ENCODE measurements around the gene TULP1.

Gene TULP1

DNA sequence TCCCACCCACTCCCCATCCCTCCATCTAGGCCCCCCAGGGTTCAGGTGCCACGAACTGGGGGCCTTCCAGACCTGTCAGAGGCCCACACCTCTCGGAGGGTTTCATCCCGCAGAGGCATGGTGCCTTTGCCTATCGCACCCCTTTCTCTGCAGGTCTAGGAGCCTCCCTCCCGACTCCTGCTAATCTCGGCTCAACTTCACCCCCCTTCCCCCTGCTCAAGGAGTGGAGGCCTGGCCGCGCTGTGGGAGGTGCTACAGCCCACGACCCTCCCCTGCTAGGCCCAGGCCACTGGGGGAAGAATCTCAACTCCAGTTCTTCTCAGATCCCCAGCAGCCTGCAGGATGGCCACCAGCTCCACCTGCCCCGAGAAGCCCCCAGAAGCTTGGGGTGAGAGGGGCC, at the start of gene TULP1:
Gene TULP1, minus strand, starts transcription at position 157 of the 400 bp plus-strand sequence. Its CDS starts 38 bp downstream, at position 119.
- DNase-seq (ENCODE audit: low read depth, low spot score): no peak
- no peak within 1 kb of the TSS for H3K4me3 ChIP-seq (ENCODE audit: low read depth, low read length)
- TF ChIP-seq, protein P1, sequence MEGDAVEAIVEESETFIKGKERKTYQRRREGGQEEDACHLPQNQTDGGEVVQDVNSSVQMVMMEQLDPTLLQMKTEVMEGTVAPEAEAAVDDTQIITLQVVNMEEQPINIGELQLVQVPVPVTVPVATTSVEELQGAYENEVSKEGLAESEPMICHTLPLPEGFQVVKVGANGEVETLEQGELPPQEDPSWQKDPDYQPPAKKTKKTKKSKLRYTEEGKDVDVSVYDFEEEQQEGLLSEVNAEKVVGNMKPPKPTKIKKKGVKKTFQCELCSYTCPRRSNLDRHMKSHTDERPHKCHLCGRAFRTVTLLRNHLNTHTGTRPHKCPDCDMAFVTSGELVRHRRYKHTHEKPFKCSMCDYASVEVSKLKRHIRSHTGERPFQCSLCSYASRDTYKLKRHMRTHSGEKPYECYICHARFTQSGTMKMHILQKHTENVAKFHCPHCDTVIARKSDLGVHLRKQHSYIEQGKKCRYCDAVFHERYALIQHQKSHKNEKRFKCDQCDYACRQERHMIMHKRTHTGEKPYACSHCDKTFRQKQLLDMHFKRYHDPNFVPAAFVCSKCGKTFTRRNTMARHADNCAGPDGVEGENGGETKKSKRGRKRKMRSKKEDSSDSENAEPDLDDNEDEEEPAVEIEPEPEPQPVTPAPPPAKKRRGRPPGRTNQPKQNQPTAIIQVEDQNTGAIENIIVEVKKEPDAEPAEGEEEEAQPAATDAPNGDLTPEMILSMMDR (IDR thresholded peaks at IDR 0.05; ENCODE audit: insufficient read depth, low read length, missing control alignments): no peak
- ChIA-PET CTCF (interaction anchor here (1.5 kb wide), 1 partner anchor 223 kb away, joined by 3 read pairs; no protein-coding TSS in a partner anchor), POLR2A (no interaction called here)

DNA sequence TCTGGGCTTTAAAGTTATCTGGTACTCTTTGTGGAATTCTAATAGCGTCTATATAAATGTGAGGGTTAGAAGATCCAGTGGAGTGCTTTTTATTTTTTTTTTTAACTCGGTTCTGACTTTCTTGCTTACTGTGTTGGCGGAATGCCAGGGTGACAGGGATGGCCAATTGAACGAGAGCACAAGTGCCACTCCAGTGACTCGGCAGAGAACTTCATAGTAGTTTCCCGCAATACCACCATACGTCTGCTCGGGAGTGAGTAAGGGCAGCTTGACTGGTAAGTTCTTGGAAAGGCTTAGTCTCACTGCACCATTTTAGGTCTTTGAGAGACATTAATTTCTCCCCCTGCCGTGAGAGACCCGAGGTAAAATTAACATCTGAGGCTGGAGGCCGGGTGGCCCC, 49.4 kb upstream of the TULP1 start:
- no peak for DNase-seq (ENCODE audit: low read depth, low spot score)

DNA sequence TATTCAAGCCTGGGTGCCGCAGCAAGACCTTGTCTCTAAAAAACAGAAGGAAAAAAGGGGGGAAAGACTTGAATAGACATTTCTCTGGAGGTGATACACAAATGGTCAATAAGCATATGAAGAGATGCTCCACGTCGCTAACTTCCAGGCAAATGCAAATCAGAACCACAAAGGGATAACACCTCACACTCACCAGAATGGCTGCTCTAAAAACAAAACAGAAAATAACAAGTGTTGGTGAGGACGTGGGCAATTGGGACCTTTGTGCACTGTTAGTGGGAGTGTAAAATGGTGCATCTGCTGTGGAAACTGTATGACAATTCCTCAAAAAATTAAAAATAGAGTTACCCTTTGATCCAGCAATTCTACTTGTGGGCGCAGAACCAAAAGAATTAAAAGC, 48.4 kb upstream of the TULP1 start:
- ChIA-PET POLR2A (no interaction called here), CTCF (interaction anchor here (0.7 to 2.8 kb wide), 3 partner anchors 24 to 176 kb away, joined by 3 to 9 read pairs (median 3); partner anchors contain the start of gene ARMC12)
- H3K4me3 ChIP-seq (ENCODE audit: low read depth, low read length): no peak overlapping the region
- TF ChIP-seq, protein P1 (IDR thresholded peaks at IDR 0.05; ENCODE audit: insufficient read depth, low read length, missing control alignments): no peak
- DNase-seq (ENCODE audit: low read depth, low spot score): no peak

More for the DNA sequence above, 49.4 kb upstream of the TULP1 start:
- ChIA-PET CTCF (interaction anchor here (1.0 to 2.8 kb wide), 3 partner anchors 10 to 175 kb away, joined by 3 to 9 read pairs (median 7); partner anchors contain the start of gene ARMC12), POLR2A (no interaction called here)
- no peak overlapping the region for H3K4me3 ChIP-seq (ENCODE audit: low read depth, low read length)
- TF ChIP-seq, protein P1 (IDR thresholded peaks at IDR 0.05; ENCODE audit: insufficient read depth, low read length, missing control alignments): no peak

DNA sequence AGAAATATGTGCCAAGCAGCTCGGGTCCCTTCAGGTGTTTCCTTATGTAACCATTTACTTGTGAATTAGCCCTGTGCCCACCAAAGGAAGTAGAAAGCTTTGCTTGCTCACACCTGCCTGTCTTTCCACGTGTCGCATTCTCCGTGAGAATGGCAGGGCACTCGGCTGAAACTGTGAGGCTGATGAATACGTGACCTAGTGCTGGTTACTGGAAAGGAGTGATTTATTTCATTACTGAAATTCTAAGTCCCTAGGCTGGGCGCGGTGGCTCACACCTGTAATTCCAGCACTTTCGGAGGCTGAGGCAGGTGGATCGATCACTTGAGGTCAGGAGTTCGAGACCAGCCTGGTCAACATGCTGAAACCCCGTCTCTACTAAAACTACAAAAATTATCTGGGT, 45.9 kb upstream of the TULP1 start:
- TF ChIP-seq, protein P1 (IDR thresholded peaks at IDR 0.05; ENCODE audit: insufficient read depth, low read length, missing control alignments): no peak
- no peak for DNase-seq (ENCODE audit: low read depth, low spot score)
- ChIA-PET CTCF (interaction anchor here (0.6 to 1.2 kb wide), 2 partner anchors 36 to 179 kb away, joined by 3 to 4 read pairs; no protein-coding TSS in a partner anchor), POLR2A (no interaction called here)
- no peak overlapping the region for H3K4me3 ChIP-seq (ENCODE audit: low read depth, low read length)

DNA sequence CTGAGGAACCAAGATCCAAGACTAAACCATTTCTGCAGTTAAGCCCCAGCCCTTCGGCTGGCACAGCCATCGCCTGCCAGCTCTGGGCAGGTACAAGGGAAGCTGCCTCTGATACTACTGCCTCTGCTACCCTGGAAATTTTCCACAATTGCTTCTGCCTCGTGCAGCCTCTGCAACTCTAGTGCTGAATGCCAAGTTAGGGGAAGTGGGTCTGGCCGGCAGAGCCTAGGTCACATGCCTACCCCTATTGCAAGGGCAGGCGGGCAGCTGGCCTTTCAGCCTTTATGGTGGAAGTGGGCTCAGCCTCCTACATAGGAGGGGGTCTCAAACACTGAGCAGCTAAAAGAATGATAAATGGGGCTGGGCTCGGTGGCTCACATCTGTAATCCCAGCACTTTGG, 44.5 kb upstream of the TULP1 start:
- TF ChIP-seq, protein P1 (IDR thresholded peaks at IDR 0.05; ENCODE audit: insufficient read depth, low read length, missing control alignments): no peak
- H3K4me3 ChIP-seq (ENCODE audit: low read depth, low read length): no peak overlapping the region
- ChIA-PET POLR2A (no interaction called here), CTCF (interaction anchor here (1.3 kb wide), 1 partner anchor 36 kb away, joined by 4 read pairs; no protein-coding TSS in a partner anchor)
- no peak for DNase-seq (ENCODE audit: low read depth, low spot score)

DNA sequence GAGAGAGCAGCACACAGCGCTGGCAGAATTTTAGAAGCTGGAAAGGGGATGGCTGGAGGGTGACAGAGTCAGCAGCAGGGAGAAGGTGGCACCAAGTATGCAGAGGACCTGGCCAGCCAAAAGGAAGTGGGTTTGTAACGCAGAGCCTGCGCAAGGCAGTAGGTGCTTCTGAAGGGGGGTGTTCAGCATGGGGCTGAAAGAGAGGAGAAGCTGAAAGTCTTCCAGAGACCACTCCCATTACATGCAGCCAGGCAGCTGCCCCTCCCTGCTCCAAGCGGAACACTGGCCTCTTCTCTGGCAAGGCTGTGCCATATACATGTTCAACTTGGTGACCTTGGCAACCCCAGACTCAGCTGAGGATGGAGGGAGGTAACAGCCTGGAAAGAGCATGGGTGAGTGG, 42.1 kb upstream of the TULP1 start:
- TF ChIP-seq, protein P1 (IDR thresholded peaks at IDR 0.05; ENCODE audit: insufficient read depth, low read length, missing control alignments): no peak
- POLR2A ChIA-PET: no interaction called here
- CTCF ChIA-PET: interaction anchor here (2.2 kb wide), 1 partner anchor 13 kb away, joined by 6 read pairs; no protein-coding TSS in a partner anchor
- DNase-seq (ENCODE audit: low read depth, low spot score): no peak
- no peak overlapping the region for H3K4me3 ChIP-seq (ENCODE audit: low read depth, low read length)
